Hematopoietic multipotent progenitor cell treated with erythropoietin and hydrocortisone succinate and interleukin-3 and kit ligand, for 15 days (in vitro differentiated cells): ENCODE data around the gene WWC2.
"Not testable (repeated sequence)": the region's sequence is repeated elsewhere in the genome, so short reads cannot be mapped to it uniquely, and the experiment has no call there.

Source experiments
- DNase-seq: peaks from one replicate; pipeline ENCODE4 v3.0.0-alpha.2; 2015; ENCODE audit warnings: low spot score

Gene WWC2

DNA sequence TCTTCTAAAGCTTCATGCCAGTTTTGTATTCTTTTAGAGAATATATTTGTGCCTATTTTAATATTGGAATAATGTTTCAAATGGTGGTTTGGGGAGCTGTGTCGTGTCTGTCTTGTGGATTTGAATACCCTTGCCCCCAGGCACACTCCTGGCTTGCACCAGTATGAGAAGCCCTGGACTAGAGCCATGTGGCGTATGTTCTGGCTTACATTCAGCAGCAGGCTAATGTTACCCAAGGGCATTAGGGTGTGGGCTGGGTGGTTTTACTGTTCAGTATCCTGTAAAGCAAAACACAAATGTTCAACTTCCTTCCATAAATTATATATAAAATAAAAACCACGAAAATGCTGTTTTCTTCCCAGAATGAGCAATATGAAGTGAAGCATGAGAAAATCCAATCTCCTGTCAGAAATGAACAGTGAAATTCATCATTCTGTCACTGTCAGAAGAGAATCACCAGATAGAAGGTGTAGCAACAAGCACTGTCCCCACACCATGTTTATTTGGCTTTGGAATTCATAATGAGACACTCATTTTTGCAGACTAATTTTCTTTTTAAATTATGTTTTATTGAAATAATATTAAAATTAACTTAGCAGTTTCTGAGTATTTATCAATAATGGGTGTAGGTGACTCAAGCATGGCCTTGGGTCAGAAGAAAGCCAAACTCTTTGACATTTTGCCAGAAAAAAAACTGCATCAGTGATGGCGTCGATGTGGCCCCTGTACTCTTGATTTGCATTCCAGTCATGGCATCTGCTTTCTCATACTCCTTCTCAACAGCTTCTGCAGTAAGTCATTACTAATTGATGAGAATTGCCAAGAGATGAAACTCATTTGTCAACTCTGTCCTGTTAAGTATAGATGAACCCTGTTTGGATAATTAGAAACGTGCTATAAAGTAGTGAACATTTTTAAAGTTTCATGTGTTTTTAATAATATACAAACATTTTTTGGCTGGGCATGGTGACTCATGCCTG is 43.8 kb downstream of the WWC2 start:
- DNase-seq: no peak

DNA sequence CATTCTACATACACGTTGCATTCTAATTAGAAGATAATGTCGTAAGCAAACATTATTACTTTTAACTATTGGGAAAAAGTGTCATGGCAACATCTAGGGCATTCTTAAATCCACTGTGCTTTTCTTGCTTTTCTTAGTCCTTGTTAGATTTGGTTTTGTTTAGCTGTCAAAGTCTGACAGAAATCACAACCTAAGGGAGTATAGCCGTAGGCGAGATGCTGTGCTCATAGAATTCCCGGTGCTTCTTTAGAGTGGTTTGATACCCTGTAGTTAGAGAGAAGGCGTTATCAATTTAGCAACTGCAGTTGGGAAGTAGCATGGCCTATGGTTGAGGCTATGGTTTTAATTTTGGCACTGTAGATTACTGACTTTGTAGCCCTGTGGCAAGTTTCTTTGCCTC is 45.7 kb downstream of the WWC2 start:
- DNase-seq: no peak

- DNase-seq: no peak
Measured at GRCh38 chr4:183145773-183146172, 46.7 kb downstream of the WWC2 start.

DNA sequence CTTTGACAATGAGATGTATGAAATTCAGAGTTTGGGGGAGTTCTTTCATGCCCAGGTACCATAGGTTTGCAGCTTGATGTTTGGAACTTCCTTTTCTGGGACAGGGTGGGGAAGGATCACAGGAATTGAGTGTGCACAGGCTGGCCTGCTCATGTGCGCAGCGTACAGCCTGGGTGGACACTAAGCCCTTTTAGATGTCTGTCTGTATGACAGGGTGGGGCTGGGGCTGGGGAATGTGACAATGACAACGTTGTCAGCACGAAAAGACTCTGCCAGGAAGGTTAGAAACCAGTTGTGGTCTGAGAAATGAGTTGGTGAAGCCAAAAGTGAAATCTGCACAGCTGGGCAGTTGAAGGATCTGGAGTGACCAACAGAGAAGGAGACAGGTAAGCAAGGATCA is 47.4 kb downstream of the WWC2 start:
- no peak for DNase-seq

- no peak for DNase-seq
Measured at GRCh38 chr4:183147196-183147595, 48.1 kb downstream of the WWC2 start.

DNA sequence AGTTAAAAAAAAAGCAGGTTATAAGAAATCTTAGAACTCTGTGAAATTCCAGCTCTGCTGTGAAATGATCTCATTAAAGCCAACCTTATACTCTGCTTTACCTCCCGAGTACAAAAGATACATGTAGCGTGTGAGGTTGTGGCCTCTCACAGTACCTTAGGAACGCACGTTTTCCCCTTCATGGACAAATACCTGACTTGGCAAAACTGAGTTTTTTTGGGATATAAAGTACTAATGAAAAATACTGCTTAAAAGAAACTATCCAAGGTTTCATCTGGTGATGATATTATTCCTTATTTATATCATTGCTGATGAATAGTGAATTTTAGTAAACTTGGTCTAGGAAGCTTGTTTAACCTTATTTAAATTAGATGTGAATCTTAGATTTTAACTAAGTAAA is 48.9 kb downstream of the WWC2 start:
- DNase-seq: no peak

DNA sequence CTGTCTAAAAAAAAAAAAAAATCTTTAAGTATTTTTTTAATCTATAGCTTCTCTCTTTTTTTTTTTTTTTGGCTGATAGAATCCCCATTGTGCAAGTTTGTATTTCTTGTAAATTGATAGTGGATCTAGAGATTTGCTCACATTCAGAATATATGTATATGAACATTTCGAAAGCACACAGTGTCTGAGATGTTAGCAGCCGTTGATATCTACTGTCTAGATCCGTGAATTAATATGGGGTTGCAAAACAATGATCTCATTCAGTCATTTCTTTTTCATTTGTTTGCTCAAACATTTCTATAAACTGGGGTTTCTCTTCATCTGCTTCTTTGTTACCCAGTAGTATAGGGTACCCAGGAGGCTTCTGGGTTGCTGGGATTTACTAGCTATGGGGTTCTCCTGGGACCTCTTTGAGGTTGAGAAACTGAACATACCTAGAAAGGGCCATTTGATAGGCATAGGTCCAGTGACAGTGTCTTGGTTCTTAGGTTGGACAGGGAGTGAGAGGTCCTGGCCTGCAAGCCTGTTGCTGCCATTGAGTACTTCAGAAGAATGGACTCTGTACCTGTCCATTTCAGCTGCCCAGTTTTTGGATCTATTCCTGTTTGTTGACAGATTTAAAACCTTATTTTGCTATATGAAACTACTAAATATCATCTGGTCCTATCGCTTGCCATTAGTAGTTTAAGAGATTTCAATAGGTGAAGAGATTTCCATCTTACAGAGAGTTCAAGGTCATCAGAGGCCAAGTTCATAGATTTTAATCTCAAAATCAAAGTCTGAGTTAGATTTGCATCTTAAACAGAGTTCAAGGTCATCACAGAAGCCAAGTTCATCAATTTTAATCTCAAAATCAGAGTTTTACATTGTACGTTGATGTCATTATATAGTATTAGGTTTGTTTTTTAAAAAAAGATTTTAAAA is 50.8 kb downstream of the WWC2 start:
- no peak for DNase-seq

DNA sequence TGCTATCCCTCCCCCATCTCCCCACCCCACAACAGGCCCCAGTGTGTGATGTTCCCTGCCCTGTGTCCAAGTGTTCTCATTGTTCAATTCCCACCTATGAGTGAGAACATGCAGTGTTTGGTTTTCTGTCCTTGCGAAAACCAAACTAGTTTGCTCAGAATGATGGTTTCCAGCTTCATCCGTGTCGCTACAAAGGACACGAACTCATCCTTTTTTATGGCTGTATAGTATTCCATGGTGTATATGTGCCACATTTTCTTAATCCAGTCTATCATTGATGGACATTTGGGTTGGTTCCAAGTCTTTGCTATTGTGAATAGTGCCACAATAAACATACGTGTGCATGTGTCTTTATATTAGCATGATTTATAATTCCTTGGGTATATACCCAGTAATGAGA is 51.6 kb downstream of the WWC2 start:
- not testable (repeated sequence) for DNase-seq

DNA sequence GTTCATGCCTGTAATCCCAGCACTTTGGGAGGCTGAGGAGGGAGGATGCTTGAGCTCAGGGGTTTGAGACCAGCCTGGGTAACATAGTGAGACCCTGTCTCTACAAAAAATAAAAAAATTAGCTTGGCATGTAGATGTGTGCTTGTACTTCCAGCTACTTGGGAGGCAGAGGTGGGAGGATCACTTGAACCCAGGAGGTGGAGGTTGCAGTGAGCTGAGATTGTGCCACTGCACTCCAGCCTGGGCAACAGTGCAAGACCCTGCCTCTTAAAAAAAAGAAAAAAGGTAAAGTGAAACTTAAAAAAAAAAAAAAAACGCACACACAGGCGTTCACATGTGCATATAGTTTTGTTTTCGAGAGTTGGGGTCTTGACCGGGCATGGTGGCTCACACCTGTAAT is 53.2 kb downstream of the WWC2 start:
- DNase-seq: not testable (repeated sequence)

DNA sequence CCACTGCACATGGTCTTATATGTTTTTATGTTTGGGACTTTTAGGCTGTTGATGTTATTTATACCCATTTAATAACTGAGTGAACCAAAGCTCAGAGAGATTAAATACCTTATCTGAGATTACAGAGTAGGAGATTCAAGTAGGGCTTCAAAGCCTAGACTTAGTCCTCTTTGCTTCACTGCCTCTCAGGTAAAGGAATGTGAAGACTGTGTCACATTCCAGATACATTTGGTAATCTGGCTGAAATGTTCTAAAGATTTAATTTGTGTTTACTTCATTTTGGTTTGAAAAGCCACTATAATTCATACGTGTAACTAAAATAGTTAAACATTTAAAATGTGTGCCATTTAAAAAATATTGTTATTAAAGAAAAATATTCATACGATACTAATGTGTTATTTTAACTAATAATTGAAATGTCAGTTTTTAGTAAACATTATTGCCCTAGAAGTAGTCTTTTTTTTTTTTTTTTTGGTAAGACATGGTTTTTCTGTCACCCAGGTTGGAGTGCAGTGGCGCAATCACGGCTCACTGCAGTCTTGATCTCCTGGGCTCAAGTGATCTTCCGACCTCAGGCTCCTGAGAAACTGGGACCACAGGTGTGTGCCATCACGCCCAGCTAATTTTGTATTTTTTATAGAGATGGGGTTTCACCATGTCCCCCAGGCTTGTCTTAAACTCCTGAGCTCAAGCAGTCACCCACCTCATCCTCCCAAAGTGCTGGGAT is 54.3 kb downstream of the WWC2 start:
- DNase-seq: no peak

DNA sequence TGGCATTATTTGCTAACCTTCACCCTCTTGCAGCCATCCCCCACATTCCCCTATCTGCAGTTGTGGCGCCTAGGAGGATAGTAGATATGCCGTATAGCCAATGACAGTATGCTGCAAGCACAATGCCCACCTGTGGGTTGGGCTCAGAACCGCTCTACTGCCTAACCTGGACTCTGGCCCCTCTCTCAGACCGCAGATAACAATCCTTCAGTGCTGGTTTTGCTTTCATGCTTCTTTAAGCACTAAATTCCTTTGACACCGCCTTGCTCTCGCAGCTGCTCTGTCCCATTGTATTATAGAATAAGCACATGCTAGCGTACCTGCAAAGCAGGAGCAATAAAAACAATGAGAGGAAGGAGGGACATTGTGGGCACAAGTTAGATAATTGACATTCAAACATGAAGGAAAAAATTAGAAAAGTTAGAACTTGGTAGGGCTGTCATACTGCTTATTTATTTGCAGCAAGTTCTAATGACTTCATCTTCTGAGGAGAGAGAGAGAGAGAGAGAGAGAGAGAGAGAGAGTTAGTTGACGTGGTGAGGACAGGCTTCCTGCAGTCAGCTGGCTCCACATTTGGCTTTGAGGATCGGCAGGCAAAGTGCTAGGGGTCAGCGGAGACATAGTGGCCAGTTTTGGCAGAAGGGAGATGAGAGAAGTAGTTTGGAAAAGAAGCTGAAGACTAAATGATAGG is 55.8 kb downstream of the WWC2 start:
- no peak for DNase-seq

- DNase-seq: no peak
Measured at GRCh38 chr4:183155450-183156184, 56.6 kb downstream of the WWC2 start.

GRCh38 chr4:183157215-183157614 is 58.2 kb downstream of the WWC2 start:
- no peak for DNase-seq

GRCh38 chr4:183158062-183158461 is 59.0 kb downstream of the WWC2 start:
- no peak for DNase-seq

- DNase-seq: no peak
Measured at GRCh38 chr4:183161630-183162029, 62.6 kb downstream of the WWC2 start.

- no peak for DNase-seq
Measured at GRCh38 chr4:183163135-183163534, 64.1 kb downstream of the WWC2 start.

- no peak for DNase-seq
Measured at GRCh38 chr4:183164963-183165362, 65.9 kb downstream of the WWC2 start.

DNA sequence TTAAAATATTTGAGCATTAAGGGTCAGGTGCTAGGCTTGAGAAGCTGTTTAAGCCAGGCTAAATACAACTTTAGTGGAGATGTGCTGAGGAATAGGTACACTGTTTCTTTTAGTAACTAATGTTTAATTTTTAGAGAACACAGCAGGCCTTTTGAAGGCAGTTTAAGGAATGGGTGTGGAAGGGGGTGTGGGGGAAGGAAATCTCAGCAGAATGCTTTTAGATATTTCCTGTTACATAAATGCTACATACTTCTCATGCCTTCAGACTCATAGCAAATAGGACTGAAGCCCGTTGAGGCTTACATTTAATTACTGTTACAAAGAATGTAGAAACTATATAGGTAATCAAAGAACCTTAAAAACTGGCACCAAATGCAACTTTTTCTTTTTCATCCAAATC is 66.3 kb downstream of the WWC2 start:
- DNase-seq: no peak

DNA sequence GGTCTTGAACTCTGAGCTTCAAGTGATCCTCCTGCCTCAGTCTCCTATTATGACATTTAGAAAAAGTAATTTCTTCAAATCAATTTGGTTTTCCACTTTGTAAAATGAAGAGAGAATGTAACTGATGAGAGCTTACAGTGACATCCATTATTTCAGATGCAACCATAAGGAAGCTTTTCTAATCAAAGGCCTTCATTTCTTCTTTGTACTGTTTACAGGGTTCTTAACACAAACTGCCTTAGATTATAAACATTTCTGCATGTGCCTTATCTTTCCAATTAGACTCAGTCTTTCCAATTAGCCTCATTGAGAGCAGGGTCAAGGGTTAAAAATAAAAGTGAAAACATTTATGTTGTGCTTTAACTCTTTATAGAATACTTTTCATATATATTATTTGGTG is 71.8 kb downstream of the WWC2 start:
- DNase-seq: no peak

DNA sequence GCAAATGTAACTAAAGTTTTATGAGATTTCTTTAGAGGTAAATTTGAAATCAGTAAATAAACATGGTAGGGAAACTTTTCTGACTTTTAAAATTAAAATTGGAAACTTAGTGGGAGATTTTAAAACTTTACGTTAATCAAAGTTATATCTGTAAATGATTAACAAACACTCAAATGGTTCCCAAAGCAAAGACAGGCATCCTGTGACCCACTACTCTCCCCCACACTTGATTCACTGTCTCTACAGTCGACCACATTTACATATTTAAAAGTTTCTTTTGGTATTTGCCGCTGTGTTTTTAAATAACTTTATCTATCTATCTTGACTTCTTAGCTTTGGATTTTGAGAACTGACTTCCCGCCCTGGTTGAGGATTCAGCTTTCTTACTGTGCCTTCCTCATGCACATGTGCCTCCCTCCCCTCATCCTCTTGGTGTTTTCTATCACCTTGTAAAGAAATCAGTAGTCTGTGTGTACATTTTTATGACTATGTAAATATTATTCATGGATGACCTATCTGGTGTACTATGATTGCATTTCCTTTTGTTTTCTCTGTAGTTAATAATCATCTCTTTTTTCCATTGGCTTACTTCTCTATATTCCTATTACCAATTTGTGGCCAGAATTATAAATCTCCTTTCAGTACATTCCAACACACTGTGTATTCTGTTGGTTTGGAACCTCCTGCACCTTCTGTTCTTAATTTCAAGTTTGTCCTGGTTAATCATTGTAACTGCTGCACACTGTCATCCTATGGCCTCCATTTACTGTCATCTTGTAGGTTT is 72.6 kb downstream of the WWC2 start:
- no peak for DNase-seq
